HG03025 (cell line): ENCODE measurements around the gene MAN1A1.
"Not testable (repeated sequence)": the region's sequence is repeated elsewhere in the genome, so short reads cannot be mapped to it uniquely, and the experiment has no call there.

ENCODE experiments used
- ATAC-seq: cut with Tn5 transposase; IDR thresholded peaks from one replicate; pipeline ENCODE4 v1.9.1; 2021; ENCODE audit warnings: mild to moderate bottlenecking, moderate library complexity; ENCODE audit not compliant: unreplicated experiment, low FRiP score

Gene MAN1A1

GRCh38 chr6:119179842-119180241 lies 169.7 kb downstream of the MAN1A1 start:
- no peak for ATAC-seq

GRCh38 chr6:119179062-119179461 lies 170.5 kb downstream of the MAN1A1 start:
- ATAC-seq, result no peak

GRCh38 chr6:119176445-119176844 lies 173.1 kb downstream of the MAN1A1 start:
- ATAC-seq, result no peak

- no peak for ATAC-seq
Observed at GRCh38 chr6:119174879-119175817, 174.4 kb downstream of the MAN1A1 start.

GRCh38 chr6:119174085-119174445 lies 175.5 kb downstream of the MAN1A1 start:
- no peak for ATAC-seq

GRCh38 chr6:119173249-119174084 lies 176.1 kb downstream of the MAN1A1 start:
- no peak for ATAC-seq

- ATAC-seq, result no peak
Observed at GRCh38 chr6:119172824-119173223, 176.7 kb downstream of the MAN1A1 start.

GRCh38 chr6:119171864-119172588 lies 177.5 kb downstream of the MAN1A1 start:
- peak; percentile 50 for ATAC-seq

- ATAC-seq, result no peak
Observed at GRCh38 chr6:119171088-119171841, 178.3 kb downstream of the MAN1A1 start.

- ATAC-seq, result no peak
Observed at GRCh38 chr6:119170447-119171087, 179.0 kb downstream of the MAN1A1 start.

- ATAC-seq, result no peak
Observed at GRCh38 chr6:119170103-119170446, 179.5 kb downstream of the MAN1A1 start.

GRCh38 chr6:119169355-119169754 lies 180.2 kb downstream of the MAN1A1 start:
- not testable (repeated sequence) for ATAC-seq

GRCh38 chr6:119166024-119166784 lies 183.4 kb downstream of the MAN1A1 start:
- ATAC-seq, result no peak

- no peak for ATAC-seq
Observed at GRCh38 chr6:119163006-119163405, 186.6 kb downstream of the MAN1A1 start.

- peak; percentile 75 for ATAC-seq
Observed at GRCh38 chr6:119162134-119162775, 187.3 kb downstream of the MAN1A1 start.

GRCh38 chr6:119161438-119161837 lies 188.1 kb downstream of the MAN1A1 start:
- no peak for ATAC-seq

GRCh38 chr6:119160911-119161310 lies 188.7 kb downstream of the MAN1A1 start:
- no peak for ATAC-seq

- ATAC-seq, result no peak
Observed at GRCh38 chr6:119158057-119158848, 191.3 kb downstream of the MAN1A1 start.
